Measurements from ENCODE around the gene ISG20.

DNA sequence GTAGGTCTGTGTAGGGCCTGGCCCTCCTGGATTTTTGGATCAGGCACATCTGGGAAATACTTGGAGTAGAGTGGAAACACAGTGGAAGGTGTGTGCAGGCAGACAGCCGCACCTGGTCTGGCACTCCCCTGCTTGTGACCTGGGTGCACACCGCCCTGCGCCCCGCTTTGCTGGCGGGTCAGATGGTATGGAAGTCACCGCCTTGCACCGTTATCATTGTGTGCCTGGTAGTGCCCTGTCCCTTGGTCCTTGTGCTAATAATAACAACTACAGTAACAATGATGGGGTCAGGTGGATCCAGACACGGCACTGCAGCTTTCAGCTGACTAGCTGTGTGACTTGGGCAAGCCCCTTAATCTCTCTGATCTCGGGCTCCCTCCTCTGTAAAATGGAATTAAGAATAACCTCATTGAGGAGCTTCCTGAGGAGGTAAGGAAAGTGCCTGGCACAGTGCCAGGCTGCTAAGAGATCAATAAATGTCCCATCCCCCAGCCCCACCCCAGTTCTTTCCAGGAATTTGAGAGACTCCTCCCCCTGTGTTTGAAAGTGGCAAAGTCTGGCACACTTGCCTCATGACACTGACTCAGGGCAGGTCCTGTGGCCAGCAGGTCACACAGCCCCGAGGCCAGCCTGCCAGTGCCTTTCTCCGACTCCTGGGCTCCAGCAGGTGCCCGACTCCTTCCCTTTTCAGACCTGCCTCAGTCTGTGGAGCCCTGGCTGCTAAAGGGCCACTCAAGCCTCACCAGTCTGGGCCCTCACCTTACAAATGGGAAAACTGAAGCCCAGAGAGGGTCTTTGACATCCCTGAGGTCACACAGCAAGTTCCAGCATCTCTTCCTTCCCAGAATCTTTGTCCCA lies 9.8 kb downstream of the ISG20 start:
- TF ChIP-seq, protein P1, sequence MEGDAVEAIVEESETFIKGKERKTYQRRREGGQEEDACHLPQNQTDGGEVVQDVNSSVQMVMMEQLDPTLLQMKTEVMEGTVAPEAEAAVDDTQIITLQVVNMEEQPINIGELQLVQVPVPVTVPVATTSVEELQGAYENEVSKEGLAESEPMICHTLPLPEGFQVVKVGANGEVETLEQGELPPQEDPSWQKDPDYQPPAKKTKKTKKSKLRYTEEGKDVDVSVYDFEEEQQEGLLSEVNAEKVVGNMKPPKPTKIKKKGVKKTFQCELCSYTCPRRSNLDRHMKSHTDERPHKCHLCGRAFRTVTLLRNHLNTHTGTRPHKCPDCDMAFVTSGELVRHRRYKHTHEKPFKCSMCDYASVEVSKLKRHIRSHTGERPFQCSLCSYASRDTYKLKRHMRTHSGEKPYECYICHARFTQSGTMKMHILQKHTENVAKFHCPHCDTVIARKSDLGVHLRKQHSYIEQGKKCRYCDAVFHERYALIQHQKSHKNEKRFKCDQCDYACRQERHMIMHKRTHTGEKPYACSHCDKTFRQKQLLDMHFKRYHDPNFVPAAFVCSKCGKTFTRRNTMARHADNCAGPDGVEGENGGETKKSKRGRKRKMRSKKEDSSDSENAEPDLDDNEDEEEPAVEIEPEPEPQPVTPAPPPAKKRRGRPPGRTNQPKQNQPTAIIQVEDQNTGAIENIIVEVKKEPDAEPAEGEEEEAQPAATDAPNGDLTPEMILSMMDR (IDR thresholded peaks at IDR 0.05; ENCODE audit: poor library complexity) = no peak
- no peak for TF ChIP-seq EZH2 (IDR thresholded peaks at IDR 0.05; ENCODE audit: borderline replicate concordance)

Measured in hepatocyte (in vitro differentiated cells).